GM13977 (cell line): Measurements from ENCODE around the gene THEM5.
"Not testable (repeated sequence)": the region's sequence is repeated elsewhere in the genome, so short reads cannot be mapped to it uniquely, and the experiment has no call there.

Experiments
- DNase-seq: peaks from one replicate; pipeline ENCODE4 v3.0.0; 2012; ENCODE audit warnings: low spot score
- CTCF ChIP-seq: IDR thresholded peaks from 2 replicates; pipeline ENCODE4 v1.5.1; 2012; ENCODE audit warnings: mild to moderate bottlenecking, control low read depth; ENCODE audit not compliant: insufficient read depth; ENCODE audit errors: extremely low read depth, missing control alignments
- in situ Hi-C: fragments of 300-500 bp; cut with MboI; formaldehyde crosslinking; loops from one replicate; pipeline ENCODE4 v1.12.0; 2022; ENCODE audit warnings: low sequenced_read_pairs, low pct_unique_long_range_greater_than_20kb, mixed read lengths, inconsistent platforms; ENCODE audit not compliant: unreplicated experiment

THEM5 gene

GRCh38 chr1:151881479-151881878 lies 28.0 kb upstream of the THEM5 start:
- no peak for DNase-seq
- TF ChIP-seq CTCF = no peak
- in situ Hi-C loops = loop anchor here (10.0 kb wide), 1 partner anchor 123 kb away; no protein-coding TSS in a partner anchor

- in situ Hi-C loops = no loop called here
- TF ChIP-seq CTCF = no peak
- no peak for DNase-seq
These were observed 22.0 kb upstream of the THEM5 start for GRCh38 chr1:151875419-151876097.

- in situ Hi-C loops = not testable (repeated sequence)
These were observed 19.3 kb upstream of the THEM5 start for GRCh38 chr1:151872776-151873175.

GRCh38 chr1:151871284-151872030 lies 17.9 kb upstream of the THEM5 start:
- TF ChIP-seq CTCF = no peak
- in situ Hi-C loops = no loop called here
- DNase-seq = no peak

More at GRCh38 chr1:151872776-151873175, 19.3 kb upstream of the THEM5 start:
- not testable (repeated sequence) for DNase-seq

- in situ Hi-C loops = no loop called here
- DNase-seq = no peak
- TF ChIP-seq CTCF = no peak
These were observed 15.0 kb upstream of the THEM5 start for GRCh38 chr1:151868486-151868885.

- no peak for TF ChIP-seq CTCF
- in situ Hi-C loops = no loop called here
- DNase-seq = no peak
These were observed 14.4 kb upstream of the THEM5 start for GRCh38 chr1:151867765-151868411.

- no peak for DNase-seq
- in situ Hi-C loops = no loop called here
- TF ChIP-seq CTCF = no peak
These were observed 13.8 kb upstream of the THEM5 start for GRCh38 chr1:151867321-151867720.
